Measurements from ENCODE around the gene AP4M1. TPM values are rescaled to one million over a fixed set of nuclear protein-coding genes. Genes with fewer than 3 reads are reported as not detected.

The AP4M1 gene
- total RNA-seq, 1 donor from 2014 or later, result 15.5 TPM

GRCh38 chr7:100099452-100099851 is 2.0 kb upstream of the AP4M1 start:
- no peak for FAIRE-seq
- H3K36me3 Mint-ChIP-seq (ENCODE audit: low read depth, unreplicated experiment), result peaks cover 27% of the 10 kb centered on the region
- H3K27ac ChIP-seq (ENCODE audit: low read depth, low read length), result peak overlapping the region; percentile 84

GRCh38 chr7:100100420-100101015 is 925 bp upstream of the AP4M1 start:
- FAIRE-seq, result no peak
- Histone ChIP-seq H4K20me1 (ENCODE audit: insufficient read depth, low read length) (peaks cover 30% of the 10 kb centered on the region), H3K9me3 (ENCODE audit: insufficient read depth, low read depth, low read length) (no peaks in the 10 kb centered on the region), H3K4me2 (ENCODE audit: low read length) (peak overlapping the region; percentile 93), H3K27me3 (ENCODE audit: insufficient read depth, low read length) (no peaks in the 10 kb centered on the region), H3K4me1 (ENCODE audit: insufficient read depth, low read length) (peaks cover 24% of the 10 kb centered on the region), H3K27ac (ENCODE audit: low read depth, low read length) (peak overlapping the region; percentile 84), H3K36me3 (ENCODE audit: insufficient read depth, low read length) (peaks cover 35% of the 10 kb centered on the region), H3K9ac (ENCODE audit: low read length) (peak overlapping the region; percentile 91), H2AFZ (ENCODE audit: low read depth, low read length) (no peak overlapping the region), H3K79me2 (ENCODE audit: insufficient read depth, low read length) (peaks cover 57% of the 10 kb centered on the region), H3K4me3 (ENCODE audit: insufficient read depth, low read depth, low read length) (peak overlapping the region; percentile 69)
- Mint-ChIP-seq H3K27me3 (ENCODE audit: low read depth, unreplicated experiment) (no peaks in the 10 kb centered on the region), H3K4me1 (ENCODE audit: low read depth, unreplicated experiment) (peaks cover 22% of the 10 kb centered on the region), H3K36me3 (ENCODE audit: low read depth, unreplicated experiment) (peaks cover 24% of the 10 kb centered on the region), H3K9me3 (ENCODE audit: unreplicated experiment) (no peaks in the 10 kb centered on the region), H3K27ac (ENCODE audit: unreplicated experiment) (peak overlapping the region; percentile 91), H3K4me3 (ENCODE audit: unreplicated experiment) (peak overlapping the region; percentile 93)
- peak; percentile 97 for DNase-seq (ENCODE audit: low read depth)
- TF ChIP-seq EZH2 (IDR thresholded peaks at IDR 0.05; ENCODE audit: insufficient read depth, low read length) (no peak), CTCF (IDR thresholded peaks at IDR 0.05; ENCODE audit: insufficient read depth, low read depth, low read length) (no peak)

More at GRCh38 chr7:100099452-100099851, 2.0 kb upstream of the AP4M1 start:
- peak overlapping the region; percentile 69 for H3K4me3 ChIP-seq (ENCODE audit: insufficient read depth, low read depth, low read length)
- Mint-ChIP-seq H3K4me3 (ENCODE audit: unreplicated experiment) (peak overlapping the region; percentile 93), H3K27me3 (ENCODE audit: low read depth, unreplicated experiment) (no peaks in the 10 kb centered on the region), H3K9me3 (ENCODE audit: unreplicated experiment) (no peaks in the 10 kb centered on the region), H3K27ac (ENCODE audit: unreplicated experiment) (peak overlapping the region; percentile 91), H3K4me1 (ENCODE audit: low read depth, unreplicated experiment) (peaks cover 22% of the 10 kb centered on the region)
- H2AFZ ChIP-seq (ENCODE audit: low read depth, low read length), result no peak overlapping the region
- H3K4me2 ChIP-seq (ENCODE audit: low read length), result peak overlapping the region; percentile 93
- H4K20me1 ChIP-seq (ENCODE audit: insufficient read depth, low read length), result peaks cover 32% of the 10 kb centered on the region
- no peak for DNase-seq (ENCODE audit: low read depth)
- H3K4me1 ChIP-seq (ENCODE audit: insufficient read depth, low read length), result peaks cover 24% of the 10 kb centered on the region
- peak overlapping the region; percentile 91 for H3K9ac ChIP-seq (ENCODE audit: low read length)
- peaks cover 64% of the 10 kb centered on the region for H3K79me2 ChIP-seq (ENCODE audit: insufficient read depth, low read length)
- H3K36me3 ChIP-seq (ENCODE audit: insufficient read depth, low read length), result peaks cover 41% of the 10 kb centered on the region
- H3K27me3 ChIP-seq (ENCODE audit: insufficient read depth, low read length), result no peaks in the 10 kb centered on the region
- TF ChIP-seq EZH2 (IDR thresholded peaks at IDR 0.05; ENCODE audit: insufficient read depth, low read length), result no peak
- TF ChIP-seq CTCF (IDR thresholded peaks at IDR 0.05; ENCODE audit: insufficient read depth, low read depth, low read length), result no peak
- no peaks in the 10 kb centered on the region for H3K9me3 ChIP-seq (ENCODE audit: insufficient read depth, low read depth, low read length)

Data from astrocyte (in vitro differentiated cells and primary cell).